Measurements from ENCODE around the gene RRP9. TPM values are rescaled to one million over a fixed set of nuclear protein-coding genes. Genes with fewer than 3 reads are reported as not detected.

Gene RRP9
- total and polyA plus RNA-seq, 4 donors: 6.5 to 11.0 (median 7.8) TPM

- 90% methylated on average over 6 of the region's 6 CpGs for WGBS
- DNase-seq (ENCODE audit: low spot score): no peak
- Histone ChIP-seq H3K36me3 (ENCODE audit: control insufficient read depth in 4 of 4, insufficient read depth in 3 of 4, low read depth in 1 of 4, low read length in 3 of 4) (peaks cover 0 to 2% (median 0%) of the 10 kb centered on the region in 4 donors), H3K27me3 (ENCODE audit: control insufficient read depth in 4 of 4, insufficient read depth in 4 of 4, low read length in 3 of 4) (no peaks in the 10 kb centered on the region), H3K27ac (ENCODE audit: low read depth in 1 of 2, low read length in 2 of 2) (no peak overlapping the region), H3K4me1 (ENCODE audit: control insufficient read depth in 4 of 4, insufficient read depth in 4 of 4, low read length in 3 of 4) (peaks cover 2 to 20% (median 14%) of the 10 kb centered on the region in 4 donors), H3K4me3 (ENCODE audit: low read depth in 1 of 3, low read length in 3 of 3) (no peak overlapping the region), H3K9ac (ENCODE audit: low read depth in 1 of 2, low read length in 2 of 2) (no peak overlapping the region), H3K9me3 (ENCODE audit: control insufficient read depth in 4 of 4, low read length in 3 of 4) (no peaks in the 10 kb centered on the region)
- TF ChIP-seq YY1 (IDR thresholded peaks at IDR 0.05) (no peak), FOXA2 (IDR thresholded peaks at IDR 0.05) (no peak), GABPA (IDR thresholded peaks at IDR 0.05 in 1 of 2, conservative IDR thresholded peaks at IDR 0.05 in 1 of 2) (no peak), ATF3 (IDR thresholded peaks at IDR 0.05) (no peak), RXRA (IDR thresholded peaks at IDR 0.05) (no peak), ZBTB33 (IDR thresholded peaks at IDR 0.05) (no peak)
Measured at GRCh38 chr3:51962854-51963530, 21.3 kb upstream of the RRP9 start.

- Histone ChIP-seq H3K27ac (ENCODE audit: low read depth in 1 of 2, low read length in 2 of 2) (no peak overlapping the region), H3K9ac (ENCODE audit: low read depth in 1 of 2, low read length in 2 of 2) (no peak overlapping the region)
- no peak for DNase-seq (ENCODE audit: low spot score)
Measured at GRCh38 chr3:51961602-51962569, 20.2 kb upstream of the RRP9 start.

GRCh38 chr3:51961011-51961410 lies 19.3 kb upstream of the RRP9 start:
- Histone ChIP-seq H3K9me3 (ENCODE audit: control insufficient read depth in 4 of 4, low read length in 3 of 4) (no peaks in the 10 kb centered on the region), H3K9ac (ENCODE audit: low read depth in 1 of 2, low read length in 2 of 2) (no peak overlapping the region), H3K27ac (ENCODE audit: low read depth in 1 of 2, low read length in 2 of 2) (no peak overlapping the region), H3K27me3 (ENCODE audit: control insufficient read depth in 4 of 4, insufficient read depth in 4 of 4, low read length in 3 of 4) (no peaks in the 10 kb centered on the region), H3K4me3 (ENCODE audit: low read depth in 1 of 3, low read length in 3 of 3) (no peak overlapping the region), H3K4me1 (ENCODE audit: control insufficient read depth in 4 of 4, insufficient read depth in 4 of 4, low read length in 3 of 4) (peaks cover 5 to 26% (median 14%) of the 10 kb centered on the region in 4 donors), H3K36me3 (ENCODE audit: control insufficient read depth in 4 of 4, insufficient read depth in 3 of 4, low read depth in 1 of 4, low read length in 3 of 4) (peaks cover 0 to 2% (median 0%) of the 10 kb centered on the region in 4 donors)
- TF ChIP-seq SP1 (IDR thresholded peaks at IDR 0.05) (no peak), FOXA2 (IDR thresholded peaks at IDR 0.05) (no peak), RAD21 (IDR thresholded peaks at IDR 0.05) (no peak), JUND (IDR thresholded peaks at IDR 0.05) (no peak), TAF1 (conservative IDR thresholded peaks at IDR 0.05) (no peak), CTCF (IDR thresholded peaks at IDR 0.05; ENCODE audit: low read depth, low read length, missing input control) (no peak)
- DNase-seq (ENCODE audit: low spot score): no peak
- 96% methylated on average over 18 of the region's 18 CpGs for WGBS

More at GRCh38 chr3:51961602-51962569, 20.2 kb upstream of the RRP9 start:
- 79% methylated on average over 9 of the region's 9 CpGs for WGBS
- Histone ChIP-seq H3K4me1 (ENCODE audit: control insufficient read depth in 4 of 4, insufficient read depth in 4 of 4, low read length in 3 of 4) (peaks cover 0 to 19% (median 10%) of the 10 kb centered on the region in 4 donors), H3K27me3 (ENCODE audit: control insufficient read depth in 4 of 4, insufficient read depth in 4 of 4, low read length in 3 of 4) (no peaks in the 10 kb centered on the region), H3K9me3 (ENCODE audit: control insufficient read depth in 4 of 4, low read length in 3 of 4) (no peaks in the 10 kb centered on the region), H3K4me3 (ENCODE audit: low read depth in 1 of 3, low read length in 3 of 3) (no peak overlapping the region), H3K36me3 (ENCODE audit: control insufficient read depth in 4 of 4, insufficient read depth in 3 of 4, low read depth in 1 of 4, low read length in 3 of 4) (peaks cover 0 to 2% (median 0%) of the 10 kb centered on the region in 4 donors)
- TF ChIP-seq FOXA2 (IDR thresholded peaks at IDR 0.05) (no peak), JUND (IDR thresholded peaks at IDR 0.05) (no peak), GABPA (IDR thresholded peaks at IDR 0.05 in 1 of 2, conservative IDR thresholded peaks at IDR 0.05 in 1 of 2) (no peak)
